KMS-11 (cell line): Measurements from ENCODE around the gene SERBP1.

Experiments
- H2AFZ ChIP-seq: fragments of 200-600 bp; sonication (generic); 2 replicates; pipeline ENCODE4 v1.6.1; 2016; ENCODE audit warnings: antibody characterized with exemption, mixed run types, low read depth
- H3K27ac ChIP-seq: fragments of 200-600 bp; sonication (generic); 2 replicates; pipeline ENCODE4 v1.6.1; 2016; ENCODE audit warnings: mild to moderate bottlenecking, mixed run types
- H3K27me3 ChIP-seq: fragments of 200-600 bp; sonication (generic); 2 replicates; pipeline ENCODE4 v1.6.1; 2017; ENCODE audit warnings: mild to moderate bottlenecking, low read depth, mixed run types, moderate library complexity; ENCODE audit not compliant: insufficient read depth
- H3K36me3 ChIP-seq: fragments of 200-600 bp; sonication (generic); 2 replicates; pipeline ENCODE4 v1.6.1; 2017; ENCODE audit warnings: mild to moderate bottlenecking, mixed run types; ENCODE audit not compliant: insufficient read depth
- H3K4me1 ChIP-seq: fragments of 200-600 bp; sonication (generic); 2 replicates; pipeline ENCODE4 v1.6.1; 2016; ENCODE audit warnings: mild to moderate bottlenecking, low read depth, mixed run types; ENCODE audit not compliant: poor library complexity, severe bottlenecking
- H3K4me2 ChIP-seq: fragments of 200-600 bp; sonication (generic); 2 replicates; pipeline ENCODE4 v1.7.0; 2016; ENCODE audit warnings: mild to moderate bottlenecking, mixed run types
- H3K4me3 ChIP-seq: fragments of 200-600 bp; sonication (generic); IDR thresholded peaks from 2 replicates; pipeline ENCODE4 v1.6.1; 2017; ENCODE audit warnings: low read depth, low read length, mixed read lengths; ENCODE audit not compliant: insufficient read depth
- H3K79me2 ChIP-seq: fragments of 200-600 bp; sonication (generic); 2 replicates; pipeline ENCODE4 v1.6.1; 2016; ENCODE audit warnings: low read depth, mixed run types; ENCODE audit not compliant: insufficient read depth
- H3K9ac ChIP-seq: fragments of 200-600 bp; sonication (generic); 2 replicates; pipeline ENCODE4 v1.6.1; 2016; ENCODE audit warnings: mild to moderate bottlenecking, mixed run types
- H4K20me1 ChIP-seq: fragments of 200-600 bp; sonication (generic); 2 replicates; pipeline ENCODE4 v1.6.1; 2016; ENCODE audit warnings: mild to moderate bottlenecking, mixed run types; ENCODE audit not compliant: insufficient read depth
- TF ChIP-seq, protein P1 (sequence below): fragments of 200-600 bp; sonication (generic); conservative IDR thresholded peaks from 2 replicates; pipeline ENCODE4 v1.6.1; 2017; ENCODE audit warnings: low read depth, mild to moderate bottlenecking, antibody characterized with exemption, low read length, moderate library complexity, mixed read lengths

Gene SERBP1

DNA sequence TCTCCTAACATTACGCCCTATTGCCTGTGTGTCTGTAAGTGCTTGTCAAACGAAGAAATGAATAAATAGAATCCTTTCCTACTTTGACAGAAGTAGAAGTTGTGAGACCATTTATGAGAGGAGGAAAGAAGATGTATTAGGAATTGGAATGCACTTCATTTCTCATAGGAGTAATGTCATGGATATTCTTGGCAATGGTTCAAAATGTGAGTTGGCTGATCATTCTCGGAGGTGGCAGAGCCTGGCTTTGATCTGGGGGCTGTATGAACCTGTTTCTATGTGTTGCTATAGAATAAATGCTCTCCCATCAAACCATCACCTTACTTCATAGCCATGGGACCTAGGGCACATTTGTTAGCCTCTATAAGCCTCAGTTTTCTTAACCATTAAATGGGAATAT lies 10.1 kb upstream of the SERBP1 start:
- Histone ChIP-seq H3K27me3 (no peaks in the 10 kb centered on the region), H3K9ac (no peak overlapping the region), H2AFZ (no peak overlapping the region), H3K27ac (no peak overlapping the region), H3K4me3 (no peak overlapping the region), H4K20me1 (no peaks in the 10 kb centered on the region), H3K36me3 (no peaks in the 10 kb centered on the region), H3K4me2 (no peak overlapping the region), H3K79me2 (no peaks in the 10 kb centered on the region), H3K4me1 (no peaks in the 10 kb centered on the region)
- TF ChIP-seq, protein P1, sequence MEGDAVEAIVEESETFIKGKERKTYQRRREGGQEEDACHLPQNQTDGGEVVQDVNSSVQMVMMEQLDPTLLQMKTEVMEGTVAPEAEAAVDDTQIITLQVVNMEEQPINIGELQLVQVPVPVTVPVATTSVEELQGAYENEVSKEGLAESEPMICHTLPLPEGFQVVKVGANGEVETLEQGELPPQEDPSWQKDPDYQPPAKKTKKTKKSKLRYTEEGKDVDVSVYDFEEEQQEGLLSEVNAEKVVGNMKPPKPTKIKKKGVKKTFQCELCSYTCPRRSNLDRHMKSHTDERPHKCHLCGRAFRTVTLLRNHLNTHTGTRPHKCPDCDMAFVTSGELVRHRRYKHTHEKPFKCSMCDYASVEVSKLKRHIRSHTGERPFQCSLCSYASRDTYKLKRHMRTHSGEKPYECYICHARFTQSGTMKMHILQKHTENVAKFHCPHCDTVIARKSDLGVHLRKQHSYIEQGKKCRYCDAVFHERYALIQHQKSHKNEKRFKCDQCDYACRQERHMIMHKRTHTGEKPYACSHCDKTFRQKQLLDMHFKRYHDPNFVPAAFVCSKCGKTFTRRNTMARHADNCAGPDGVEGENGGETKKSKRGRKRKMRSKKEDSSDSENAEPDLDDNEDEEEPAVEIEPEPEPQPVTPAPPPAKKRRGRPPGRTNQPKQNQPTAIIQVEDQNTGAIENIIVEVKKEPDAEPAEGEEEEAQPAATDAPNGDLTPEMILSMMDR: no peak

DNA sequence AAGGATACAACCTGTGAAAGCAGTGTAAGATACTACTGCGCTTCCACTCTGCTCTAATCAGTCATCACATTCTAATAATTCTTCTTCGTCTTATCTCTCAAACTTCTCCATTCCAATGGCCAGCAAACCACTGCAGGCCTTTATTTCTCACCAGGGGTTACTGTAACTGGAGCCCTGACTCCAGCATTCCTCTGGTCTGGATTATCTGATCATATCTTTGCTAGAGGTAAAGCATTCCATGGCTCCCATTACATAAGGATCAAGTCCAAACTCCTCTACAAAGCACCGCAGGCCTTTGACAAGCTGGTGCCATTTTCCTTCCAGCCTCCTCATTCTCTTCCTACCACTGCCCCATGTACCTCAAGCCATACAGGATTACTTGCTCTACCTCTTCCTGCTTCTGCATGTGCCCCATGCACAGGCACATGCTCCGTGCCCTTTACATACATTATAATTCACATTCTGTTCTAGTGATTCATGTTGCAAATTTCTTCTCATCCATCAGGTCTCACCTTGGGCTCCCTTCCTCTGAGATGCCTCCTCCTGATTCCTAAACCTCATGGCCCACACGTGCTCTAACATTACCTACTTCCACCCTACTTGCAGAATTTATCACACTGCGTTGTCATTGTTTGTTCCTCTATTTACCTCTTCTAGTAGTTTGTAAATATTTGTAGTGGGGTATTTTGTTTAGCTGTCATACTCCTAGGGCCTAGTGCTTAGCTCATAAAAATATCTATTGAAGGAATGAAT lies 9.3 kb upstream of the SERBP1 start:
- no peak overlapping the region for H3K4me3 ChIP-seq
- no peak overlapping the region for H3K9ac ChIP-seq
- TF ChIP-seq, protein P1: no peak
- no peaks in the 10 kb centered on the region for H3K27me3 ChIP-seq
- H4K20me1 ChIP-seq: no peaks in the 10 kb centered on the region
- no peak overlapping the region for H3K4me2 ChIP-seq
- no peaks in the 10 kb centered on the region for H3K36me3 ChIP-seq
- no peak overlapping the region for H2AFZ ChIP-seq
- no peaks in the 10 kb centered on the region for H3K79me2 ChIP-seq
- H3K27ac ChIP-seq: no peak overlapping the region
- no peaks in the 10 kb centered on the region for H3K4me1 ChIP-seq

DNA sequence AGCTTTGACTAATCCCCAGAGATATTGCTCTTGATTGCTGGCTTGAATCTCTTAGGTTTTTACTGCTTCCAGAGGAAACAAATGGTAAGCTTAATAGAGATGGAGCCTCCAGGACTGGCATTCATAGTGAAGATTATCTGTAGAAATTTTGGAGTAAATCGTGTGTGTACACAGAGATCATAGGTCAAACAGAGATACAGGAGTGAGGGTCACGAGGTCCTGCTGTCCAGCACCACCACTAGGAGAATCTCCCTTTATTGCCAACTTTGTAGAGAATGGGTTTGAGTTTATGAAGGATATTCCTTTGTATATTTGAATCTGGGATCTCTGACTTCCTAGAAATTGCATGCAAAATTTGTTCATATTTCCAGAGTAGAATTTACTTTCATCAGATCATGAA lies 7.8 kb upstream of the SERBP1 start:
- Histone ChIP-seq H3K9ac (no peak overlapping the region), H3K27me3 (no peaks in the 10 kb centered on the region), H3K36me3 (no peaks in the 10 kb centered on the region), H3K4me2 (no peak overlapping the region), H3K79me2 (no peaks in the 10 kb centered on the region), H2AFZ (no peak overlapping the region), H3K4me3 (no peak overlapping the region), H3K27ac (no peak overlapping the region), H3K4me1 (no peaks in the 10 kb centered on the region), H4K20me1 (no peaks in the 10 kb centered on the region)
- TF ChIP-seq, protein P1: no peak

- no peaks in the 10 kb centered on the region for H3K79me2 ChIP-seq
These were observed 6.4 kb upstream of the SERBP1 start for GRCh38 chr1:67436511-67437055.

More at GRCh38 chr1:67436511-67437055, 6.4 kb upstream of the SERBP1 start:
- Histone ChIP-seq H3K36me3 (no peaks in the 10 kb centered on the region), H3K27ac (no peak overlapping the region), H2AFZ (no peak overlapping the region), H4K20me1 (no peaks in the 10 kb centered on the region), H3K27me3 (no peaks in the 10 kb centered on the region), H3K4me2 (no peak overlapping the region), H3K9ac (no peak overlapping the region), H3K4me3 (no peak overlapping the region), H3K4me1 (peaks cover 9% of the 10 kb centered on the region)
- TF ChIP-seq, protein P1: no peak
